ENCODE results near the gene DAPK2.

- TF ChIP-seq, protein P1, sequence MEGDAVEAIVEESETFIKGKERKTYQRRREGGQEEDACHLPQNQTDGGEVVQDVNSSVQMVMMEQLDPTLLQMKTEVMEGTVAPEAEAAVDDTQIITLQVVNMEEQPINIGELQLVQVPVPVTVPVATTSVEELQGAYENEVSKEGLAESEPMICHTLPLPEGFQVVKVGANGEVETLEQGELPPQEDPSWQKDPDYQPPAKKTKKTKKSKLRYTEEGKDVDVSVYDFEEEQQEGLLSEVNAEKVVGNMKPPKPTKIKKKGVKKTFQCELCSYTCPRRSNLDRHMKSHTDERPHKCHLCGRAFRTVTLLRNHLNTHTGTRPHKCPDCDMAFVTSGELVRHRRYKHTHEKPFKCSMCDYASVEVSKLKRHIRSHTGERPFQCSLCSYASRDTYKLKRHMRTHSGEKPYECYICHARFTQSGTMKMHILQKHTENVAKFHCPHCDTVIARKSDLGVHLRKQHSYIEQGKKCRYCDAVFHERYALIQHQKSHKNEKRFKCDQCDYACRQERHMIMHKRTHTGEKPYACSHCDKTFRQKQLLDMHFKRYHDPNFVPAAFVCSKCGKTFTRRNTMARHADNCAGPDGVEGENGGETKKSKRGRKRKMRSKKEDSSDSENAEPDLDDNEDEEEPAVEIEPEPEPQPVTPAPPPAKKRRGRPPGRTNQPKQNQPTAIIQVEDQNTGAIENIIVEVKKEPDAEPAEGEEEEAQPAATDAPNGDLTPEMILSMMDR (conservative IDR thresholded peaks at IDR 0.05 in 1 of 2, IDR thresholded peaks at IDR 0.05 in 1 of 2; ENCODE audit: low read depth in 1 of 2, low read length in 2 of 2): no peak
- no peak for TF ChIP-seq EZH2 (IDR thresholded peaks at IDR 0.05; ENCODE audit: low read length, missing control alignments)
Observed at GRCh38 chr15:64051093-64051402, 4.8 kb upstream of the DAPK2 start.

Data from fibroblast of lung (primary cell).